B cell (primary cell): ENCODE measurements around the gene LRRC4C. TPM values are rescaled to one million over a fixed set of nuclear protein-coding genes. Genes with fewer than 3 reads are reported as not detected.

ENCODE experiments used
- ATAC-seq: fragments of 200-7000 bp; cut with Tn5 transposase; one replicate; pipeline ENCODE4 v1.10.0; 2021; ENCODE audit warnings: low read depth, mild to moderate bottlenecking, moderate number of reproducible peaks, moderate library complexity
- CTCF ChIA-PET: fragments of 350-600 bp; sonication (Branson Sonifier 250); formaldehyde crosslinking; loops from one replicate; lab custom pipeline; 2021; ENCODE audit warnings: antibody characterized with exemption, inconsistent platforms; lab: Charles Lee
- POLR2A ChIA-PET: fragments of 350-600 bp; sonication (Branson Sonifier 250); formaldehyde crosslinking; loops from one replicate; lab custom pipeline; 2021; ENCODE audit warnings: antibody characterized with exemption; lab: Charles Lee
- DNase-seq: peaks from one replicate; pipeline ENCODE4 v3.0.0; 2013
- H2AFZ ChIP-seq: 2 replicates; pipeline ENCODE4 v1.6.1; 2012; ENCODE audit warnings: mild to moderate bottlenecking, low read depth, low read length; ENCODE audit not compliant: insufficient read depth, poor library complexity, severe bottlenecking
- H3K27ac ChIP-seq, 2 donors: 1 replicate in 1 of 2; 2 replicates in 1 of 2; pipeline ENCODE4 v1.5.1; 2012 to 2013; ENCODE audit warnings: low read length in 2 of 2, mild to moderate bottlenecking in 2 of 2, moderate library complexity in 1 of 2
- H3K27me3 ChIP-seq, 4 experiments: fragments of 200-600 bp in 1 of 4; sonication (generic) in 1 of 4; replicated peaks in 1 of 4; 1 replicate in 2 of 4; 2 replicates in 2 of 4; pipeline versions ENCODE4 v1.6.1 to v1.7.0; 2013 to 2016; ENCODE audit warnings: low read length in 3 of 4, mild to moderate bottlenecking in 2 of 4, mixed read lengths in 1 of 4, moderate library complexity in 1 of 4; ENCODE audit not compliant: insufficient read depth in 4 of 4, control insufficient read depth in 3 of 4; ENCODE audit errors: control extremely low read depth in 1 of 4
- H3K36me3 ChIP-seq, 2 experiments: replicated peaks in 1 of 2; 1 replicate in 1 of 2; 2 replicates in 1 of 2; pipeline versions ENCODE4 v1.6.1 to v1.7.1; 2013; ENCODE audit warnings: low read length in 1 of 2; ENCODE audit not compliant: insufficient read depth in 2 of 2, control insufficient read depth in 1 of 2; ENCODE audit errors: control extremely low read depth in 1 of 2, extremely low read depth in 1 of 2
- H3K4me1 ChIP-seq, 2 donors: fragments of 200-600 bp in 1 of 2; sonication (generic) in 1 of 2; 1 replicate in 1 of 2; 2 replicates in 1 of 2; pipeline versions ENCODE4 v1.5.1 to v1.6.1; 2013 to 2017; ENCODE audit warnings: low read length in 2 of 2; ENCODE audit not compliant: control insufficient read depth in 2 of 2, insufficient read depth in 2 of 2
- H3K4me2 ChIP-seq: replicated peaks from 2 replicates; pipeline ENCODE3; 2012; ENCODE audit warnings: mild to moderate bottlenecking, low read depth, low read length; ENCODE audit not compliant: poor library complexity, severe bottlenecking
- H3K4me3 ChIP-seq, 5 experiments: fragments of 200-600 bp in 1 of 5; sonication (generic) in 1 of 5; 1 replicate in 3 of 5; 2 replicates in 2 of 5; pipeline versions ENCODE4 v1.5.1 to v1.7.0; 2011 to 2016; ENCODE audit warnings: low read length in 4 of 5, mild to moderate bottlenecking in 4 of 5, low read depth in 2 of 5, control low read depth in 1 of 5, moderate library complexity in 1 of 5; ENCODE audit not compliant: insufficient read depth in 1 of 5; ENCODE audit errors: control extremely low read depth in 1 of 5, extremely low read depth in 1 of 5
- H3K79me2 ChIP-seq: fragments of 200-600 bp; sonication (generic); one replicate; pipeline ENCODE4 v1.6.0; 2016; ENCODE audit warnings: low read length; ENCODE audit not compliant: control insufficient read depth, insufficient read depth
- H3K9ac ChIP-seq: fragments of 200-600 bp; sonication (generic); 2 replicates; pipeline ENCODE4 v1.6.1; 2017; ENCODE audit warnings: mild to moderate bottlenecking, low read length, moderate library complexity
- H3K9me3 ChIP-seq, 3 donors: one replicate each; pipeline versions ENCODE4 v1.6.1 to v1.7.1; 2013; ENCODE audit warnings: low read length in 2 of 3; ENCODE audit not compliant: control insufficient read depth in 2 of 3, insufficient read depth in 1 of 3; ENCODE audit errors: control extremely low read depth in 1 of 3
- H4K20me1 ChIP-seq: 2 replicates; pipeline ENCODE4 v1.6.0; 2012; ENCODE audit warnings: mild to moderate bottlenecking, low read length; ENCODE audit not compliant: insufficient read depth, control insufficient read depth, poor library complexity, severe bottlenecking
- H3K27ac Mint-ChIP-seq: one replicate; pipeline ENCODE4 v1.8.0; 2021; ENCODE audit warnings: mixed read lengths
- H3K27me3 Mint-ChIP-seq: one replicate; pipeline ENCODE4 v1.8.0; 2021; ENCODE audit warnings: mixed read lengths
- H3K4me1 Mint-ChIP-seq: one replicate; pipeline ENCODE4 v1.8.0; 2021; ENCODE audit warnings: mixed read lengths
- H3K4me3 Mint-ChIP-seq: one replicate; pipeline ENCODE4 v1.8.0; 2021; ENCODE audit warnings: mixed read lengths
- H3K9me3 Mint-ChIP-seq: one replicate; pipeline ENCODE4 v1.8.0; 2022; ENCODE audit warnings: mixed read lengths; ENCODE audit not compliant: insufficient read depth
- EZH2 ChIP-seq: IDR thresholded peaks from 2 replicates; pipeline ENCODE4 v1.6.1; 2012; ENCODE audit warnings: borderline replicate concordance, low read depth, mild to moderate bottlenecking, moderate library complexity, low read length; ENCODE audit not compliant: insufficient read depth, poor library complexity, severe bottlenecking
- WGBS: methylation state at CpG from one replicate; pipeline ENCODE4 v1.1.5; 2013; ENCODE audit warnings: missing lambda C conversion rate; ENCODE audit not compliant: insufficient coverage; 5-methylcytosine and 5-hydroxymethylcytosine counted together
- intact Hi-C: fragments of 100-400 bp; cut with micrococcal nuclease; formaldehyde crosslinking; loops from one replicate; pipeline ENCODE4 v1.10.0; 2022
- polyA plus RNA-seq: library from polyadenylated mRNA; depleted of rRNA; stranded (reverse); fragments of >200 nt; gene quantifications from 2 replicates; pipeline ENCODE4 v1.2.3, GENCODE V29; 2012
- total RNA-seq, 2 donors: library from RNA; stranded (reverse); fragments of 120-200 nt in 1 of 2; gene quantifications; 1 replicate in 1 of 2; 2 replicates in 1 of 2; pipeline versions ENCODE4 v1.2.3 to v1.2.4, GENCODE V29; 2013 to 2022
- TF ChIP-seq, protein P1 (sequence below): fragments of 200-600 bp; IDR thresholded peaks from one replicate; pipeline ENCODE4 v1.8.0; 2022; ENCODE audit warnings: antibody characterized with exemption, mild to moderate bottlenecking

LRRC4C gene
- total and polyA plus RNA-seq, 2 donors (not counting 1 experiment from before 2014, with no cell fraction given), result 0.57 TPM; not detected in 1

DNA sequence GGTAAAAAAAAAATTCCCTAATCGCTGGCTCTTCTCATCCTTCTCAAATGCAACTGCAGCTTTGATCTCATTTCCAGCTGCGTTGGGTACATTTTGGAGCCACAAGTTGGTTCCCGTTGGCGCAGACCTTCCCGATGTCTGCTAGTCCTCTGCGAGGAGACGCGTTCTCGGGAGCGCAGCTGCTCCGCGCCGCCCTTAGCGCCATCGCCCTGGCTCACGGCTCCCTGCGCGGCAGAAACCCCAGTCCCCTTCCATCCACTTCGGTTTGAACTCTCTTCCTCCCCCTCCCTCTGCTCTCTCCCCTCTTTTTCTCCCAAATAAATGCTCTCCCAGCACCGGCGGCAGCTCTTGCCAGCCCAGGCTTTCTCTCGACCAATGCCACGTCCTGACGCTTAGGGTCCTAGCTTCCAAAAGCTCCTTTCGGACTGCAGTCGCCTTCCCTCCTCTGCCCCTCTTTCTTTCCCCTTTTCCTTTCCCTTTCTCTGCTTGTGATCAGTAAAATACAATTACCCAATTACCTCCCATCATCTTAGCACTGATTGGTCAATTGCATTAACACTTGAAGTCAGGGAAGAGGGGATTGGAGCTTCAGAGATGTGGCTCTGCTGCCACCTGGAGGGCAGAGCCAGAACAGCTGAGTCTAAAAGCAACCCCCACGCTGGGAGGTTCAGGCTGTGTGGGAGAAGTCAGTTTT is 1165.7 kb downstream of the LRRC4C start:
- no peak overlapping the region for H3K27ac Mint-ChIP-seq
- no peaks in the 10 kb centered on the region for H3K9me3 Mint-ChIP-seq
- H3K27me3 Mint-ChIP-seq, result peaks cover 15% of the 10 kb centered on the region
- POLR2A ChIA-PET, result no interaction called here
- intact Hi-C loops, result no loop called here
- TF ChIP-seq EZH2, result no peak
- TF ChIP-seq, protein P1, sequence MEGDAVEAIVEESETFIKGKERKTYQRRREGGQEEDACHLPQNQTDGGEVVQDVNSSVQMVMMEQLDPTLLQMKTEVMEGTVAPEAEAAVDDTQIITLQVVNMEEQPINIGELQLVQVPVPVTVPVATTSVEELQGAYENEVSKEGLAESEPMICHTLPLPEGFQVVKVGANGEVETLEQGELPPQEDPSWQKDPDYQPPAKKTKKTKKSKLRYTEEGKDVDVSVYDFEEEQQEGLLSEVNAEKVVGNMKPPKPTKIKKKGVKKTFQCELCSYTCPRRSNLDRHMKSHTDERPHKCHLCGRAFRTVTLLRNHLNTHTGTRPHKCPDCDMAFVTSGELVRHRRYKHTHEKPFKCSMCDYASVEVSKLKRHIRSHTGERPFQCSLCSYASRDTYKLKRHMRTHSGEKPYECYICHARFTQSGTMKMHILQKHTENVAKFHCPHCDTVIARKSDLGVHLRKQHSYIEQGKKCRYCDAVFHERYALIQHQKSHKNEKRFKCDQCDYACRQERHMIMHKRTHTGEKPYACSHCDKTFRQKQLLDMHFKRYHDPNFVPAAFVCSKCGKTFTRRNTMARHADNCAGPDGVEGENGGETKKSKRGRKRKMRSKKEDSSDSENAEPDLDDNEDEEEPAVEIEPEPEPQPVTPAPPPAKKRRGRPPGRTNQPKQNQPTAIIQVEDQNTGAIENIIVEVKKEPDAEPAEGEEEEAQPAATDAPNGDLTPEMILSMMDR, result peak; percentile 38
- H3K4me3 Mint-ChIP-seq, result peak overlapping the region; percentile 54
- Histone ChIP-seq H3K27me3 (peaks cover 0 to 20% (median 2%) of the 10 kb centered on the region in 4 experiments), H3K4me1 (peaks cover 4 to 8% of the 10 kb centered on the region in 2 donors), H3K79me2 (no peaks in the 10 kb centered on the region), H3K9me3 (peaks cover 0 to 14% (median 0%) of the 10 kb centered on the region in 3 donors), H3K9ac (peak overlapping the region; percentile 33), H2AFZ (peak overlapping the region; percentile 54), H4K20me1 (no peaks in the 10 kb centered on the region), H3K4me3 (peak overlapping the region in 3 of 5 experiments; percentile 1 to 33 (median 30)), H3K4me2 (peak overlapping the region; percentile 59), H3K36me3 (no peaks in the 10 kb centered on the region), H3K27ac (no peak overlapping the region)
- DNase-seq (peak; percentile 10), ATAC-seq (peak; percentile 36)
- WGBS, result 6% methylated on average over 25 of the region's 27 CpGs
- CTCF ChIA-PET, result no interaction called here
- peaks cover 6% of the 10 kb centered on the region for H3K4me1 Mint-ChIP-seq
